SU-DHL-6 (cell line): Measurements from ENCODE around the gene PTRH1.

Source experiments
- H2AFZ ChIP-seq: fragments of 200-600 bp; sonication (generic); 2 replicates; pipeline ENCODE4 v1.6.1; 2014; ENCODE audit warnings: low read depth, mild to moderate bottlenecking, moderate library complexity, mixed read lengths, antibody characterized with exemption, low read length; ENCODE audit not compliant: severe bottlenecking
- H3F3A ChIP-seq: fragments of 200-600 bp; shearing (Covaris generic); 2 replicates; pipeline ENCODE4 v1.6.0; 2016; ENCODE audit warnings: antibody characterized with exemption, mild to moderate bottlenecking; ENCODE audit not compliant: insufficient read depth
- H3K27ac ChIP-seq: fragments of 200-600 bp; sonication (generic); 2 replicates; pipeline ENCODE4 v1.5.1; 2016; ENCODE audit warnings: low read depth, mild to moderate bottlenecking, low read length, moderate library complexity, mixed read lengths
- H3K27me3 ChIP-seq: fragments of 200-600 bp; sonication (generic), shearing (Covaris generic); 2 replicates; pipeline ENCODE4 v1.6.0; 2014; ENCODE audit warnings: mild to moderate bottlenecking, low read length
- H3K36me3 ChIP-seq: fragments of 200-600 bp; sonication (generic); 2 replicates; pipeline ENCODE4 v1.6.1; 2014; ENCODE audit warnings: mild to moderate bottlenecking, low read length, mixed read lengths
- H3K4me2 ChIP-seq: fragments of 300-600, 200-600 bp; shearing (Covaris generic), sonication (generic); 2 replicates; pipeline ENCODE4 v1.6.0; 2014; ENCODE audit warnings: low read length, low read depth, mild to moderate bottlenecking; ENCODE audit not compliant: poor library complexity, severe bottlenecking
- H3K4me3 ChIP-seq: fragments of 200-600 bp; sonication (generic); 2 replicates; pipeline ENCODE4 v1.5.1; 2014; ENCODE audit warnings: antibody characterized with exemption, low read length, mild to moderate bottlenecking, mixed read lengths; ENCODE audit not compliant: insufficient read depth, poor library complexity, severe bottlenecking
- H3K79me2 ChIP-seq: fragments of 200-600 bp; sonication (generic); 2 replicates; pipeline ENCODE4 v1.6.1; 2014; ENCODE audit warnings: mild to moderate bottlenecking, low read length, moderate library complexity; ENCODE audit not compliant: insufficient read depth
- H3K9ac ChIP-seq: fragments of 200-600 bp; sonication (generic); 2 replicates; pipeline ENCODE4 v1.7.0; 2014; ENCODE audit warnings: mild to moderate bottlenecking, low read length
- H3K9me2 ChIP-seq: fragments of 200-600 bp; sonication (generic); replicated peaks from 2 replicates; pipeline ENCODE4 v1.6.1; 2014; ENCODE audit warnings: low read length; ENCODE audit not compliant: insufficient read depth
- H3K9me3 ChIP-seq: fragments of 200-600 bp; sonication (generic); 2 replicates; pipeline ENCODE4 v1.6.1; 2014; ENCODE audit warnings: low read length, mixed read lengths; ENCODE audit not compliant: insufficient read depth
- H4K20me1 ChIP-seq: fragments of 200-600 bp; sonication (generic); 2 replicates; pipeline ENCODE4 v1.6.1; 2014; ENCODE audit warnings: low read depth, mild to moderate bottlenecking, antibody characterized with exemption, low read length, moderate library complexity, mixed read lengths
- EZH2phosphoT487 ChIP-seq: fragments of 200-600 bp; sonication (generic), shearing (Covaris generic); conservative IDR thresholded peaks from 2 replicates; pipeline ENCODE4 v1.6.1; 2018; ENCODE audit warnings: mild to moderate bottlenecking, antibody characterized with exemption, low read length, moderate library complexity, mixed read lengths
- TF ChIP-seq, protein P1 (sequence below): fragments of 200-600 bp; sonication (generic); IDR thresholded peaks from one replicate; pipeline ENCODE4 v1.5.1; 2017; ENCODE audit warnings: antibody characterized with exemption, mild to moderate bottlenecking, low read length, moderate library complexity; ENCODE audit not compliant: insufficient read depth, poor library complexity, severe bottlenecking

The PTRH1 gene

DNA sequence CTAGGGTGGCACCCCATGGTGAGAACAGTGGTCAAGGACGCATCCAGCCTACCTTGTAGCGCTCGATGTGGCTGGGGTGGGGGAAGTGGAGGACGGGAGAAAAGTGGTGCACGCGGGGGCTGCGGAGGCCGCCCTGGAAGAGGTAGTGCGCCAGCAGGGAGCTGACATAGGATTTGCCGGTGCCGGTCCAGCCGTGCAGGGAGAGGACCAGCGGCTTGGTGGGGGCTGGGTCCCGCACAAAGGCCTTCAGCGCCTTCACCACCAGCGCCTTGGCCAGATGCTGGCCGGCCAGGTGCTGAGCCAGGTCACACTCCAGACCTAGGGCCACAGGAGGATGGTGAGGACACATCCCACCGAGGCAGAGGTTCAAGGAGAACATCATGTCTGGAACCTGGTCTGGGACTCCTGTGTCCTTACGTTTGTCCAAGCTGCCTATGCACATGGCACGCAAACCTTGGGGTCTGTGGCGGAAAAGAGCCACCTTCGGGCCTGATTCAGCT is 18.8 kb upstream of the PTRH1 start:
- Histone ChIP-seq H3K4me2 (peak overlapping the region; percentile 65), H3K27me3 (no peaks in the 10 kb centered on the region), H4K20me1 (no peaks in the 10 kb centered on the region), H3K9ac (peak overlapping the region; percentile 78), H3K36me3 (no peaks in the 10 kb centered on the region), H3F3A (peaks cover 3% of the 10 kb centered on the region; the same call in 1 of the 2 replicates), H3K4me3 (peak overlapping the region; percentile 80), H3K27ac (no peak overlapping the region; the same call in 1 of the 2 replicates), H2AFZ (no peak overlapping the region), H3K9me3 (no peaks in the 10 kb centered on the region), H3K79me2 (no peaks in the 10 kb centered on the region), H3K9me2 (no peaks in the 10 kb centered on the region)
- TF ChIP-seq EZH2phosphoT487 = no peak
- TF ChIP-seq, protein P1, sequence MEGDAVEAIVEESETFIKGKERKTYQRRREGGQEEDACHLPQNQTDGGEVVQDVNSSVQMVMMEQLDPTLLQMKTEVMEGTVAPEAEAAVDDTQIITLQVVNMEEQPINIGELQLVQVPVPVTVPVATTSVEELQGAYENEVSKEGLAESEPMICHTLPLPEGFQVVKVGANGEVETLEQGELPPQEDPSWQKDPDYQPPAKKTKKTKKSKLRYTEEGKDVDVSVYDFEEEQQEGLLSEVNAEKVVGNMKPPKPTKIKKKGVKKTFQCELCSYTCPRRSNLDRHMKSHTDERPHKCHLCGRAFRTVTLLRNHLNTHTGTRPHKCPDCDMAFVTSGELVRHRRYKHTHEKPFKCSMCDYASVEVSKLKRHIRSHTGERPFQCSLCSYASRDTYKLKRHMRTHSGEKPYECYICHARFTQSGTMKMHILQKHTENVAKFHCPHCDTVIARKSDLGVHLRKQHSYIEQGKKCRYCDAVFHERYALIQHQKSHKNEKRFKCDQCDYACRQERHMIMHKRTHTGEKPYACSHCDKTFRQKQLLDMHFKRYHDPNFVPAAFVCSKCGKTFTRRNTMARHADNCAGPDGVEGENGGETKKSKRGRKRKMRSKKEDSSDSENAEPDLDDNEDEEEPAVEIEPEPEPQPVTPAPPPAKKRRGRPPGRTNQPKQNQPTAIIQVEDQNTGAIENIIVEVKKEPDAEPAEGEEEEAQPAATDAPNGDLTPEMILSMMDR = no peak

DNA sequence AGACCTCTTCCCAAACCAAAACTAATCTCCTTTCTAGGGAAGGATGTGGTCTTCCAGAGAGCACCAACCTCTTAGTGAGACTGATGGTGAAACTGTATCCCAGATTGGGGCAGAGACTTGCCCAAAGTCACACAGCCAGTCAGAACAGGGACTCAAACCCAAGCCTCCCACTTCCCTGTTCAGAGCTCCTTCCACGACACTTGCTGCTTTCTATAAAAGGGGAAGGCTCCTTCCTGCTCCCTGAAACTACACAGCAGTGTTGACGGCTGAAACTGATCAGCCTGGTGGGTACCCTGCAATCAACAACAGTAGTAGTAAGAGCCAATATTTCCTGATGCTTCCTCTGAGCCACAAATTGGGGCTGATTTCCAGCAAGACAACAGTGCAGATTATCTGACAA is 18.2 kb upstream of the PTRH1 start:
- H3K4me2 ChIP-seq = no peak overlapping the region
- no peaks in the 10 kb centered on the region for H3K27me3 ChIP-seq
- H3K9me2 ChIP-seq = no peaks in the 10 kb centered on the region
- no peaks in the 10 kb centered on the region for H3K79me2 ChIP-seq
- no peak overlapping the region for H2AFZ ChIP-seq
- no peaks in the 10 kb centered on the region for H4K20me1 ChIP-seq
- H3K27ac ChIP-seq = no peak overlapping the region
- H3F3A ChIP-seq = peaks cover 3% of the 10 kb centered on the region; the same call in 1 of the 2 replicates
- TF ChIP-seq, protein P1 = no peak
- TF ChIP-seq EZH2phosphoT487 = no peak
- H3K4me3 ChIP-seq = no peak overlapping the region
- H3K9ac ChIP-seq = no peak overlapping the region
- no peaks in the 10 kb centered on the region for H3K36me3 ChIP-seq
- H3K9me3 ChIP-seq = no peaks in the 10 kb centered on the region

DNA sequence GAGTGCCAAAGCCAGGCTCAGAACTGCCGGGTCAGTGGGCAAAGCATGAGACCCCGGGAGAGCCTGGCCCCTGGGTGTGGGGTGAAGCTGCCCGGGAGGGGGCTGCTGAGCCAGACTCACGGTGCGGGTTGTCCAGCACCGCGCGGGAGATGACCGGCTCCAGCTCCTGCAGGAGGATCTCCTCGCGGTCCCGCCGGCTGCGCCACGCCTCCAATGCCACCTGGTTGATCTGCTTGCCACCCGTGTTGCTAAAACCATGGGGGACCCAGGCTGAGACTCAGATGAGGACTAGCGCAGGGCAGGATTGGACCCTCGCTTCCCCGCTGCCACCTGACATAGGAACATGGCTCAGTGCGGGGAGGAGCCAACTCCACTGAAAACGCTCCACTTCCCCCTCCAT is 17.0 kb upstream of the PTRH1 start:
- Histone ChIP-seq H3K4me2 (no peak overlapping the region), H3F3A (peaks cover 3% of the 10 kb centered on the region; the same call in 1 of the 2 replicates), H2AFZ (no peak overlapping the region), H3K27me3 (no peaks in the 10 kb centered on the region), H4K20me1 (no peaks in the 10 kb centered on the region), H3K79me2 (no peaks in the 10 kb centered on the region), H3K9me3 (no peaks in the 10 kb centered on the region), H3K9me2 (no peaks in the 10 kb centered on the region), H3K4me3 (no peak overlapping the region), H3K27ac (no peak overlapping the region), H3K36me3 (no peaks in the 10 kb centered on the region), H3K9ac (no peak overlapping the region)
- TF ChIP-seq, protein P1 = no peak
- no peak for TF ChIP-seq EZH2phosphoT487
